Erythroblast (primary cell): ENCODE results near the gene FAR1.

ENCODE experiments used
- GATA1 ChIP-seq: IDR thresholded peaks from 2 replicates; pipeline ENCODE4 v1.6.1; 2011; ENCODE audit warnings: low read depth, mild to moderate bottlenecking, control low read depth, low read length, moderate library complexity
- POLR2A ChIP-seq: IDR thresholded peaks from 2 replicates; pipeline ENCODE4 v1.6.1; 2011; ENCODE audit warnings: mild to moderate bottlenecking, low read length

DNA sequence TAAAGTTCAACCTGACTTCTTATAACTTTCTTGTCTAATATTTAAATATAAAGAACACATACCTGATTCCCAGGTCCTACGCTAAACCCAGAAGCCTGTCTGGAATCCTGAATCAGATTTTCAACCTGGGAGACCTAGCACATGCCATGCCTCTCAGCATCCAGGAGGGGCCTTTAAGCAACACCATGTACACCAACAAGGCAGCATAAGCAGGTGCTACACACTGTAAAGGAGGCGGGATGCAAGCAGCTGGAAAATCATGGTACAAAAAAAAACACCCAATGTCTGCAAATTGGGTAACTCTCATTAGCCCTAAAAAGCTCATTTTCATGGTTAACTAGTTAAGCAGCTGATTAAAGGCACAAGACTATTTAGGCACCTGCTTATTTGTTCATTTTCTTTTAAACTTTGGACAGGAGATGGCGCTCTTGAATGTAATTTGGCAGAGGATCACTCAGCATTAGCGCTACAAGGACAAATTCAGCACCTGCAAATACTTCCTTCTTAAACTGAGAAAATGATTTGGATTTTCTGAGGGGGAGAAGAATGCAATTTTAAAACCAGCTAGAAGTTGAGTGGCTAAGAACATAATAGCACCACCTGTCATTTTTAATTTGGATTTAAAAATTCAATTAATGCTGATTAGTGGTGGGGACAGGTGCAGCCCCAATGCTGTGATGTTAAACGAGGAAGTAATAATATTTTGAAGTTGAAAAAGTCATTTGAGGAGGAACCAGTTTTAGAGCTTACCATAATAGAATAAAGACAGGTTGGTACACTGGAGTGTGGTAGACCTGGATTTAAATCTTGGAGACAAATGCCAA is 104.0 kb downstream of the FAR1 start:
- TF ChIP-seq POLR2A (no peak), GATA1 (no peak)
